ENCODE data around the gene DYNC1H1. TPM values are rescaled to one million over a fixed set of nuclear protein-coding genes. Genes with fewer than 3 reads are reported as not detected.
A peak's percentile ranks its signal among the peaks of the same experiment; 100 is the strongest.
"Not testable (repeated sequence)": the region's sequence is repeated elsewhere in the genome, so short reads cannot be mapped to it uniquely, and the experiment has no call there.

DYNC1H1 gene
- polyA plus RNA-seq, 1 donor from 2014 or later: 298 TPM

GRCh38 chr14:102063109-102063807 is 98.9 kb downstream of the DYNC1H1 start:
- Histone ChIP-seq H3K4me3 (ENCODE audit: low read length) (no peak overlapping the region), H3K9ac (ENCODE audit: low read length) (no peak overlapping the region), H2AFZ (ENCODE audit: low read depth, low read length) (no peak overlapping the region), H3K9me2 (ENCODE audit: insufficient read depth, low read length) (no peaks in the 10 kb centered on the region), H3K9me3 (ENCODE audit: low read length) (no peaks in the 10 kb centered on the region), H3K27ac (ENCODE audit: low read length) (no peak overlapping the region), H3K36me3 (ENCODE audit: insufficient read depth, low read length) (no peaks in the 10 kb centered on the region), H3K4me2 (ENCODE audit: low read length) (no peak overlapping the region), H3K27me3 (ENCODE audit: insufficient read depth, low read depth, low read length) (no peaks in the 10 kb centered on the region), H3F3A (ENCODE audit: insufficient read depth, low read length, poor library complexity, severe bottlenecking) (no peaks in the 10 kb centered on the region), H3K79me2 (replicated peaks; ENCODE audit: insufficient read depth, low read length) (no peaks in the 10 kb centered on the region), H4K20me1 (ENCODE audit: insufficient read depth) (no peaks in the 10 kb centered on the region)
- TF ChIP-seq RAD21 (conservative IDR thresholded peaks at IDR 0.05): peak; percentile 66
- no peak for TF ChIP-seq POLR2AphosphoS5 (IDR thresholded peaks at IDR 0.05)
- TF ChIP-seq CTCF (IDR thresholded peaks at IDR 0.05; ENCODE audit: poor library complexity, severe bottlenecking): peak; percentile 57
- no peak for TF ChIP-seq EZH2 (IDR thresholded peaks at IDR 0.05; ENCODE audit: borderline replicate concordance, insufficient read depth, low read length, poor library complexity, severe bottlenecking)
- TF ChIP-seq MXI1 (conservative IDR thresholded peaks at IDR 0.05; ENCODE audit: poor library complexity, severe bottlenecking): no peak
- peak; percentile 79 for TF ChIP-seq SMC3 (conservative IDR thresholded peaks at IDR 0.05; ENCODE audit: poor library complexity)

- Histone ChIP-seq H3K9ac (ENCODE audit: low read length) (no peak overlapping the region), H3F3A (ENCODE audit: insufficient read depth, low read length, poor library complexity, severe bottlenecking) (no peaks in the 10 kb centered on the region), H4K20me1 (ENCODE audit: insufficient read depth) (no peaks in the 10 kb centered on the region), H3K27ac (ENCODE audit: low read length) (no peak overlapping the region), H3K9me3 (ENCODE audit: low read length) (no peaks in the 10 kb centered on the region), H2AFZ (ENCODE audit: low read depth, low read length) (no peak overlapping the region), H3K9me2 (ENCODE audit: insufficient read depth, low read length) (no peaks in the 10 kb centered on the region), H3K27me3 (ENCODE audit: insufficient read depth, low read depth, low read length) (no peaks in the 10 kb centered on the region), H3K4me3 (ENCODE audit: low read length) (no peak overlapping the region), H3K36me3 (ENCODE audit: insufficient read depth, low read length) (no peaks in the 10 kb centered on the region), H3K4me2 (ENCODE audit: low read length) (no peak overlapping the region), H3K79me2 (replicated peaks; ENCODE audit: insufficient read depth, low read length) (no peaks in the 10 kb centered on the region)
- TF ChIP-seq CTCF (IDR thresholded peaks at IDR 0.05; ENCODE audit: poor library complexity, severe bottlenecking) (no peak), REST (IDR thresholded peaks at IDR 0.05; ENCODE audit: borderline replicate concordance) (no peak), RAD21 (conservative IDR thresholded peaks at IDR 0.05) (no peak), POLR2AphosphoS5 (IDR thresholded peaks at IDR 0.05) (no peak), EZH2 (IDR thresholded peaks at IDR 0.05; ENCODE audit: borderline replicate concordance, insufficient read depth, low read length, poor library complexity, severe bottlenecking) (no peak), TAF1 (IDR thresholded peaks at IDR 0.05; ENCODE audit: low read depth) (no peak), SMC3 (conservative IDR thresholded peaks at IDR 0.05; ENCODE audit: poor library complexity) (no peak), MXI1 (conservative IDR thresholded peaks at IDR 0.05; ENCODE audit: poor library complexity, severe bottlenecking) (no peak), EP300 (conservative IDR thresholded peaks at IDR 0.05; ENCODE audit: poor library complexity, severe bottlenecking) (no peak)
These were observed 99.5 kb downstream of the DYNC1H1 start for GRCh38 chr14:102063808-102064429.

- H3K9me3 ChIP-seq (ENCODE audit: low read length); H3K4me2 ChIP-seq (ENCODE audit: low read length); H3K79me2 ChIP-seq (replicated peaks; ENCODE audit: insufficient read depth, low read length); H4K20me1 ChIP-seq (ENCODE audit: insufficient read depth); H2AFZ ChIP-seq (ENCODE audit: low read depth, low read length); H3K27me3 ChIP-seq (ENCODE audit: insufficient read depth, low read depth, low read length); H3F3A ChIP-seq (ENCODE audit: insufficient read depth, low read length, poor library complexity, severe bottlenecking); H3K36me3 ChIP-seq (ENCODE audit: insufficient read depth, low read length); H3K4me3 ChIP-seq (ENCODE audit: low read length); H3K27ac ChIP-seq (ENCODE audit: low read length); H3K9me2 ChIP-seq (ENCODE audit: insufficient read depth, low read length); H3K9ac ChIP-seq (ENCODE audit: low read length): not testable (repeated sequence)
These were observed 100.2 kb downstream of the DYNC1H1 start for GRCh38 chr14:102064590-102064989.
